H9 (cell line): ENCODE measurements around the gene RIMS1. TPM values are rescaled to one million over a fixed set of nuclear protein-coding genes. Genes with fewer than 3 reads are reported as not detected.

Source experiments
- DNase-seq: peaks from one replicate; pipeline ENCODE4 v3.0.0-alpha.2; 2017
- H2AFZ ChIP-seq: one replicate; pipeline ENCODE4 v1.6.1; 2013; ENCODE audit warnings: mild to moderate bottlenecking, low read length, control low read depth, moderate library complexity
- H2AK5ac ChIP-seq: 2 replicates; pipeline ENCODE4 v1.6.1; 2013; ENCODE audit warnings: low read length, control low read depth, mixed read lengths; ENCODE audit not compliant: insufficient read length
- H2BK120ac ChIP-seq: one replicate; pipeline ENCODE4 v1.6.1; 2013; ENCODE audit warnings: low read depth, mild to moderate bottlenecking, low read length, control low read depth, inconsistent platforms; ENCODE audit not compliant: poor library complexity, severe bottlenecking
- H2BK12ac ChIP-seq: 2 replicates; pipeline ENCODE4 v1.6.1; 2013; ENCODE audit warnings: low read length, control low read depth, mixed read lengths, low read depth; ENCODE audit not compliant: insufficient read length
- H2BK15ac ChIP-seq: 2 replicates; pipeline ENCODE4 v1.6.1; 2013; ENCODE audit warnings: low read depth, low read length, control low read depth
- H2BK20ac ChIP-seq: one replicate; pipeline ENCODE4 v1.6.1; 2013; ENCODE audit warnings: low read depth, mild to moderate bottlenecking, low read length, control low read depth, inconsistent platforms; ENCODE audit not compliant: poor library complexity, severe bottlenecking
- H2BK5ac ChIP-seq: 2 replicates; pipeline ENCODE4 v1.6.1; 2013; ENCODE audit warnings: low read length, control low read depth, mixed read lengths; ENCODE audit not compliant: insufficient read length
- H3K14ac ChIP-seq: 2 replicates; pipeline ENCODE4 v1.6.1; 2013; ENCODE audit warnings: low read length, control low read depth; ENCODE audit not compliant: insufficient read depth
- H3K18ac ChIP-seq: 2 replicates; pipeline ENCODE4 v1.6.1; 2013; ENCODE audit warnings: low read depth, mild to moderate bottlenecking, mixed read lengths, low read length, control low read depth; ENCODE audit not compliant: insufficient read length
- H3K23ac ChIP-seq: 2 replicates; pipeline ENCODE4 v1.6.1; 2013; ENCODE audit warnings: low read length, control low read depth, mixed read lengths, low read depth; ENCODE audit not compliant: insufficient read length
- H3K23me2 ChIP-seq: 2 replicates; pipeline ENCODE4 v1.6.1; 2013; ENCODE audit warnings: low read depth, mild to moderate bottlenecking, mixed read lengths, low read length, control low read depth; ENCODE audit not compliant: insufficient read length, poor library complexity, severe bottlenecking
- H3K27ac ChIP-seq: 2 replicates; pipeline ENCODE4 v1.5.1; 2013; ENCODE audit warnings: low read length, control low read depth, mixed read lengths, low read depth; ENCODE audit not compliant: insufficient read length
- H3K27me3 ChIP-seq: 2 replicates; pipeline ENCODE4 v1.6.1; 2013; ENCODE audit warnings: low read length, control low read depth, inconsistent platforms; ENCODE audit not compliant: insufficient read depth
- H3K4ac ChIP-seq: 2 replicates; pipeline ENCODE4 v1.6.1; 2013; ENCODE audit warnings: low read depth, mild to moderate bottlenecking, control low read depth, inconsistent platforms, low read length, moderate library complexity
- H3K4me1 ChIP-seq: 2 replicates; pipeline ENCODE4 v1.6.1; 2013; ENCODE audit warnings: low read length, control low read depth, inconsistent platforms; ENCODE audit not compliant: insufficient read depth
- H3K4me2 ChIP-seq: 2 replicates; pipeline ENCODE4 v1.6.1; 2013; ENCODE audit warnings: low read length, control low read depth, mixed read lengths; ENCODE audit not compliant: insufficient read length, insufficient read depth
- H3K56ac ChIP-seq: 2 replicates; pipeline ENCODE4 v1.6.1; 2013; ENCODE audit warnings: low read depth, mild to moderate bottlenecking, mixed read lengths, low read length, control low read depth; ENCODE audit not compliant: insufficient read length
- H3K79me1 ChIP-seq: 2 replicates; pipeline ENCODE4 v1.6.1; 2013; ENCODE audit warnings: low read depth, mild to moderate bottlenecking, moderate library complexity, low read length, control low read depth, inconsistent platforms; ENCODE audit not compliant: insufficient read depth, poor library complexity, severe bottlenecking
- H3K79me2 ChIP-seq: 2 replicates; pipeline ENCODE4 v1.6.1; 2013; ENCODE audit warnings: low read length, control low read depth, inconsistent platforms; ENCODE audit not compliant: insufficient read depth
- H3K9ac ChIP-seq: 2 replicates; pipeline ENCODE4 v1.6.1; 2013; ENCODE audit warnings: low read length, control low read depth, mixed read lengths; ENCODE audit not compliant: insufficient read length; ENCODE audit errors: extremely low read depth
- H3K9me3 ChIP-seq: one replicate; pipeline ENCODE4 v1.6.1; 2013; ENCODE audit warnings: low read depth, low read length, inconsistent platforms; ENCODE audit not compliant: control insufficient read depth
- H3T11ph ChIP-seq: one replicate; pipeline ENCODE4 v1.6.1; 2013; ENCODE audit warnings: mild to moderate bottlenecking, low read length, control low read depth, inconsistent platforms
- H4K20me1 ChIP-seq: one replicate; pipeline ENCODE4 v1.6.1; 2013; ENCODE audit not compliant: control insufficient read depth, insufficient read length, insufficient read depth
- H4K5ac ChIP-seq: 2 replicates; pipeline ENCODE4 v1.6.1; 2013; ENCODE audit warnings: low read depth, mild to moderate bottlenecking, mixed read lengths, low read length, control low read depth; ENCODE audit not compliant: insufficient read length
- H4K8ac ChIP-seq: replicated peaks from 2 replicates; pipeline ENCODE4 v1.6.1; 2013; ENCODE audit warnings: low read length, control low read depth, mixed read lengths, low read depth; ENCODE audit not compliant: insufficient read length
- H4K91ac ChIP-seq: 2 replicates; pipeline ENCODE4 v1.6.1; 2013; ENCODE audit warnings: low read depth, mild to moderate bottlenecking, moderate library complexity, mixed read lengths, low read length, control low read depth; ENCODE audit not compliant: insufficient read length
- H3K27ac Mint-ChIP-seq, 3 experiments: 2 replicates in 2 of 3; 3 replicates in 1 of 3; pipeline ENCODE4 v1.8.0; 2020 to 2021; ENCODE audit warnings: mixed read lengths in 3 of 3, mild to moderate bottlenecking in 1 of 3, moderate library complexity in 1 of 3
- H3K27me3 Mint-ChIP-seq: 2 replicates; pipeline ENCODE4 v1.8.0; 2021; ENCODE audit warnings: low read depth, mild to moderate bottlenecking, moderate library complexity, mixed read lengths
- H3K36me3 Mint-ChIP-seq, 3 experiments: 2 replicates in 2 of 3; 3 replicates in 1 of 3; pipeline ENCODE4 v1.8.0; 2020 to 2021; ENCODE audit warnings: low read depth in 3 of 3, mixed read lengths in 3 of 3; ENCODE audit not compliant: insufficient read depth in 1 of 3
- H3K4me1 Mint-ChIP-seq, 2 experiments: 2 replicates each; pipeline ENCODE4 v1.8.0; 2020; ENCODE audit warnings: mixed read lengths in 2 of 2
- H3K4me3 Mint-ChIP-seq, 2 experiments: 2 replicates in 1 of 2; 3 replicates in 1 of 2; pipeline ENCODE4 v1.8.0; 2020 to 2021; ENCODE audit warnings: mild to moderate bottlenecking in 2 of 2, mixed read lengths in 2 of 2, moderate library complexity in 1 of 2
- H3K9me3 Mint-ChIP-seq, 2 experiments: 2 replicates in 1 of 2; 3 replicates in 1 of 2; pipeline ENCODE4 v1.8.0; 2020; ENCODE audit warnings: mild to moderate bottlenecking in 2 of 2, mixed read lengths in 2 of 2, moderate library complexity in 1 of 2
- WGBS: extraction: QIAGEN DNeasy Blood & Tissue Kit; methylation state at CpG from one replicate; pipeline ENCODE4 v1.1.7; 2013; ENCODE audit warnings: missing lambda C conversion rate, low lambda C conversion rate, mixed read lengths; ENCODE audit not compliant: insufficient read length; ENCODE audit errors: extremely low coverage; 5-methylcytosine and 5-hydroxymethylcytosine counted together
- total RNA-seq: library from RNA; stranded (reverse); gene quantifications from 2 replicates; pipeline ENCODE4 v1.2.1, GENCODE V29; 2021
- TF ChIP-seq, protein P1 (sequence below): fragments of 200-600 bp; sonication (generic); conservative IDR thresholded peaks from 3 replicates; pipeline ENCODE4 v1.8.0; 2021; ENCODE audit warnings: antibody characterized with exemption, mild to moderate bottlenecking

RIMS1 gene
- total RNA-seq, 1 experiment from 2014 or later = 0.83 TPM

DNA sequence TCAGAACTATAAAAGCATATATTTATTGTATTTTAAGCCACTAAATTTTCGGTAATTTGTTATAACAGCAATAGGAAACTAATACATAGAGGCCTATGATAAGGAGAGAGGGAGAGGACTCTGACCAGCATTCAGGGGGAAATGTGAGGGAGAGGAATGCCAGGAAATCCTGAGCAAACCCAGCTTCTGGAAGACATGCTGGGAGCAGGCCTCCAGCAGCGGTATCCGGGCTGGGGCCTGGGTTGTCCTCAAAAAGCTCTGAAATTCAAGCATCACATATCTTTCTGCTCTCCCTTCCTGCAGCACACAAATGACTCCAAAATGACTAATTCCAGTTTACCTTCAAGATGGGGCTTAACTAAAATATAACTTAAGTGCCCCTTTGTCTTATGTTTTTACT is 33.4 kb upstream of the RIMS1 start:
- Histone ChIP-seq H3T11ph (no peak overlapping the region), H4K91ac (no peak overlapping the region), H3K23me2 (no peaks in the 10 kb centered on the region), H2BK15ac (no peak overlapping the region), H2BK5ac (no peak overlapping the region), H3K56ac (no peak overlapping the region), H3K9ac (no peak overlapping the region), H3K4me2 (no peak overlapping the region), H4K5ac (no peak overlapping the region), H2AFZ (no peak overlapping the region), H3K79me1 (no peaks in the 10 kb centered on the region), H3K14ac (no peak overlapping the region), H2BK120ac (no peak overlapping the region), H3K27ac (no peak overlapping the region), H3K23ac (no peak overlapping the region), H3K4ac (no peak overlapping the region), H3K27me3 (no peaks in the 10 kb centered on the region), H4K8ac (no peak overlapping the region), H3K9me3 (no peaks in the 10 kb centered on the region), H2AK5ac (no peak overlapping the region), H3K4me1 (no peaks in the 10 kb centered on the region), H3K79me2 (no peaks in the 10 kb centered on the region), H4K20me1 (no peaks in the 10 kb centered on the region), H2BK20ac (no peak overlapping the region), H3K18ac (no peak overlapping the region), H2BK12ac (no peak overlapping the region)
- Mint-ChIP-seq H3K27ac (no peak overlapping the region), H3K9me3 (no peaks in the 10 kb centered on the region; a peak in 1 of 5 replicates), H3K4me3 (no peak overlapping the region), H3K27me3 (no peaks in the 10 kb centered on the region), H3K36me3 (no peaks in the 10 kb centered on the region), H3K4me1 (no peaks in the 10 kb centered on the region)
- no CpG with 5 or more reads among the region's 3 CpGs for WGBS
- TF ChIP-seq, protein P1, sequence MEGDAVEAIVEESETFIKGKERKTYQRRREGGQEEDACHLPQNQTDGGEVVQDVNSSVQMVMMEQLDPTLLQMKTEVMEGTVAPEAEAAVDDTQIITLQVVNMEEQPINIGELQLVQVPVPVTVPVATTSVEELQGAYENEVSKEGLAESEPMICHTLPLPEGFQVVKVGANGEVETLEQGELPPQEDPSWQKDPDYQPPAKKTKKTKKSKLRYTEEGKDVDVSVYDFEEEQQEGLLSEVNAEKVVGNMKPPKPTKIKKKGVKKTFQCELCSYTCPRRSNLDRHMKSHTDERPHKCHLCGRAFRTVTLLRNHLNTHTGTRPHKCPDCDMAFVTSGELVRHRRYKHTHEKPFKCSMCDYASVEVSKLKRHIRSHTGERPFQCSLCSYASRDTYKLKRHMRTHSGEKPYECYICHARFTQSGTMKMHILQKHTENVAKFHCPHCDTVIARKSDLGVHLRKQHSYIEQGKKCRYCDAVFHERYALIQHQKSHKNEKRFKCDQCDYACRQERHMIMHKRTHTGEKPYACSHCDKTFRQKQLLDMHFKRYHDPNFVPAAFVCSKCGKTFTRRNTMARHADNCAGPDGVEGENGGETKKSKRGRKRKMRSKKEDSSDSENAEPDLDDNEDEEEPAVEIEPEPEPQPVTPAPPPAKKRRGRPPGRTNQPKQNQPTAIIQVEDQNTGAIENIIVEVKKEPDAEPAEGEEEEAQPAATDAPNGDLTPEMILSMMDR = no peak
- no peak for DNase-seq
